ENCODE data around the gene NAIP.
"Not testable (repeated sequence)": the region's sequence is repeated elsewhere in the genome, so short reads cannot be mapped to it uniquely, and the experiment has no call there.

The NAIP gene, protein sequence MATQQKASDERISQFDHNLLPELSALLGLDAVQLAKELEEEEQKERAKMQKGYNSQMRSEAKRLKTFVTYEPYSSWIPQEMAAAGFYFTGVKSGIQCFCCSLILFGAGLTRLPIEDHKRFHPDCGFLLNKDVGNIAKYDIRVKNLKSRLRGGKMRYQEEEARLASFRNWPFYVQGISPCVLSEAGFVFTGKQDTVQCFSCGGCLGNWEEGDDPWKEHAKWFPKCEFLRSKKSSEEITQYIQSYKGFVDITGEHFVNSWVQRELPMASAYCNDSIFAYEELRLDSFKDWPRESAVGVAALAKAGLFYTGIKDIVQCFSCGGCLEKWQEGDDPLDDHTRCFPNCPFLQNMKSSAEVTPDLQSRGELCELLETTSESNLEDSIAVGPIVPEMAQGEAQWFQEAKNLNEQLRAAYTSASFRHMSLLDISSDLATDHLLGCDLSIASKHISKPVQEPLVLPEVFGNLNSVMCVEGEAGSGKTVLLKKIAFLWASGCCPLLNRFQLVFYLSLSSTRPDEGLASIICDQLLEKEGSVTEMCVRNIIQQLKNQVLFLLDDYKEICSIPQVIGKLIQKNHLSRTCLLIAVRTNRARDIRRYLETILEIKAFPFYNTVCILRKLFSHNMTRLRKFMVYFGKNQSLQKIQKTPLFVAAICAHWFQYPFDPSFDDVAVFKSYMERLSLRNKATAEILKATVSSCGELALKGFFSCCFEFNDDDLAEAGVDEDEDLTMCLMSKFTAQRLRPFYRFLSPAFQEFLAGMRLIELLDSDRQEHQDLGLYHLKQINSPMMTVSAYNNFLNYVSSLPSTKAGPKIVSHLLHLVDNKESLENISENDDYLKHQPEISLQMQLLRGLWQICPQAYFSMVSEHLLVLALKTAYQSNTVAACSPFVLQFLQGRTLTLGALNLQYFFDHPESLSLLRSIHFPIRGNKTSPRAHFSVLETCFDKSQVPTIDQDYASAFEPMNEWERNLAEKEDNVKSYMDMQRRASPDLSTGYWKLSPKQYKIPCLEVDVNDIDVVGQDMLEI (N-terminal part only)

DNA sequence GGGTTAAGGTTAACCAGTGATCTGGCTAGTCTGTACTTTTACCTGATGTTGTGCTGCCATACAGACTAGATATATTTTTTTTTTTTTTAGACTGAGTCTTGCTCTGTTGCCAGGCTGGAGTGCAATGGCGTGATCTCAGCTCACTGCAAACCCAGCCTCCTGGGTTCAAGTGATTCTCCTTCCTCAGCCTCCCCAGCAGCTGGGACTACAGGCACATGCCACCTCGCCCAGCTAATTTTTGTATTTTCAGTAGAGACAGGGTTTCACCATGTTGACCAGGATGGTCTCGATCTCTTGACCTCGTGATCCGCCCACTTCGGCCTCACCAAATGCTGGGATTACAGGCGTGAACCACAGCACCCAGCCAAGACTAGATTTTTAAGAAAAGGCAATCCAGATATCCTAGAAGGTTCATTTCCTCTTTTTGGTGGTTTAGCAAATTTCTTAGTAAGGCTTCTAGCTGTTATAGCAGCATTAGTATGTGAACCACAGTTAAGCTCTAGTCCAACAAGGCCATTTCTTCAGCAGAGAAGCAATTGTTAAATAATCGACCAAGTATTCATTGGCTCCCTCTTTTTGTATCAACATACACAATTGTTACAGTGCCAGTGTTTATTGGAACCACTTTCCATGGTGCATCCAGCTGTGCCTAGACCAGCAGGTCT is at the start of gene NAIP:
NAIP (minus strand) TSS at position 51 of the 665 bp plus-strand sequence. CDS start 12,424 bp downstream, outside the sequence.
- not testable (repeated sequence) for DNase-seq (ENCODE audit: low read depth, low spot score)

GRCh38 chr5:71067262-71067928 is 42.3 kb upstream of the NAIP start, which contains the start of gene GTF2H2:
Gene GTF2H2, minus strand, starts transcription at chr5:71067676. Its CDS starts 4,913 bp downstream, at chr5:71062763.
- not testable (repeated sequence) for DNase-seq (ENCODE audit: low read depth, low spot score)

DNA sequence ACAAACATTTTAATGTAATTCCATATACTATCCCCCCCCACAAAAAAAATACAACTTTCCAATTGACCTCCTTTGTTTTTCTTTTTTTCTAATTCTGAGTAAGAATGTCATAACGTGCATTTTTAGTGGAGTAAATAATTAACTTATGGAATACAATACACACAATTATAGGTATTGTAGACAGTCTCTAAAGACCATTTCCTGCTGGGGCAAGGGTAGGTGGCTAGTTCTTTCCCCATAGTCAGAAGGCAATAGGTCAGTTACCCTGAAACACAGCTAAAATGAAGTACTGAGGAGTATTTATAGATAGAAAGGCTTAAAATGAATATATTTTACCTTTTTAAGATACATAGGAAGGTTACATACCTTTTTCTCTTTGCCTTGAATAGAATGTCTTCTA is 36.2 kb upstream of the NAIP start:
- not testable (repeated sequence) for DNase-seq (ENCODE audit: low read depth, low spot score)

DNA sequence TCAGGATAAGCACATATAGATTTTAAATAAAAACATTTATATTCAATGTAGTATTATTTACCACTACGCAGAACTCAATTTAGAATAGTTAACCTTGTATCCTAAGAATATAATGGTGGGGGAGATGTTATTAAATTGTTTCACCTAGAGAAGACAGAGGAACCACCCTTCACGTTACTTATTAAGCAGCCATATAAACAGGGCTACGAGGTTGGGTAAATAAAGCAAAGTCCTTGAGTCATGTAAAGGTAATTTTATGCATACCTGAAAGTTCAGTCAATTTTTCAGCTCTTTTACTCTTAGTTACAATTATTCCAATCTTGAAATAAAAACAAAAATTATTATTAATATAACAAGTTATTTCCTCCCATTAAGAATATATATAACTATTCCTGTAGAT is 34.3 kb upstream of the NAIP start:
- not testable (repeated sequence) for DNase-seq (ENCODE audit: low read depth, low spot score)

DNA sequence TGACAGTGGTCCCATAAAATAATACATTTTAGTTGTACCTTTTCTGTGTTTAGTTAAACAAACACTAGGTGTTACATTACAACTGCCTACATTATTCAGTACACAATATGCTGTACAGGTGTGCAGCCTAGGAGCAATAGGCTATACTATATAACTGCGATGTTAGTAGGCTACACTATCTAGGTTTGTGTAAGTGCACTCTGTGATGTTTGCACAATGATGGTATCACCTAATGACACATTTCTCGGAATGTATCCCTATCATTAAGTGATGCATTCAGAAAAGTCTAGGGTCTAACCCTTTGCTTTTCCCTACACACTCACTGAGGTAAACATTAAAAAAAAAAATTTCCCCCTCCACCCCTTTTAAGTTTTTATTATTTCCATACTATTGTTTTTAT is 19.7 kb upstream of the NAIP start:
- DNase-seq (ENCODE audit: low read depth, low spot score): not testable (repeated sequence)

DNA sequence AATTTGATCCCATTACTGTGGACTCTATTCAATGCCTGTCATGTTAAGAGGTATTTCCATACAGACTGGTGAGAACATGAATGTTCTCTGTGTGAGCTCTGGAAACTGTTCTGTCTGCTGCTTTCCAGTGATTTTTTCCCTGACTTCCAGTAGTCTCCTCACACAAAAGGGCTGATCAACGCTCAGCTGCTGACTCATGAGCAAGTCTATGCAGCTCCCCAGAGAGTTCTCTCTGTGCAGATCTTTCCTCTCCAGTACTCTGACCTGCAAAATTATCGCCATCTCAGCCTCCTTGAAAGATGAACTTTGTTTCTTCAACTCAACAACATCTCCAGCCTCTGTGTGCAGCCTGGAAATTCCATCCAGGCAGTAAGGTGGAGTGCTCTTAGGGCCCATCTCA is 19.0 kb upstream of the NAIP start:
- DNase-seq (ENCODE audit: low read depth, low spot score): not testable (repeated sequence)

DNA sequence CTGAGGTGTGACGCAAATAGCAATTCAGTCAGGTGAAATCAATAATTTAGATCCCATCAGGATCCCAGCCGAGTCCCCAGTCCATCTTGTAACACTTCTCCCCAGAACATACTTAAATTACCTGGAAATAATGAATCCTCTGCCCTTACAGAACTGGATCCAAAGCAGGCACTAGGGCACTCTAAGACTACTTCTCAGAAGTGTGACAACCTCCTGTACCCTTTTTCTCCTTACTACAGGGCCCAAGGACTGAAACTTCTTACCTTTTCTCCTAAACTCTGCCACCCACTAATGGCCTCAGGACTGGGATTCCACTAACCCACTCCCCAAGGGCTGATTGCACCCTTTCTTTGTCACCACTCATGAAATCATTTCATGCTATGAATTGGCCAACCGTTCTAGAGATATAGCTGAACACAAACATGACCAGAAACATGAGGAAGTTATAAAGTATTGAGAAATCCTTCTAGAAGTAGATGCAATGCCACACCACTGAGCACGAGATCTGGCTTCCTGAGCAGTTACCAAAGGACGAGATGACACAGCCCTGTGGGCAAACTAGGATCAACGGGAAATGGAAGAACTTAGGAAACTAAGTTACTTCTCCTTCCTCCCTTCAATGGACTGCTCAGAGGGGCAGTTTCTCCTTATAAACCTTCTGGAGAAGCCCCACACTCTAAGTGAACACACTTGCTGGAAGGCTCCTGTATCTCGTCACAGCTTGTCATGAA is 6.1 kb upstream of the NAIP start:
- not testable (repeated sequence) for DNase-seq (ENCODE audit: low read depth, low spot score)

- not testable (repeated sequence) for DNase-seq (ENCODE audit: low read depth, low spot score)
These were observed 4.5 kb downstream of the NAIP start for GRCh38 chr5:71020643-71021042.

GRCh38 chr5:71018376-71019005 is 6.6 kb downstream of the NAIP start:
- DNase-seq (ENCODE audit: low read depth, low spot score): not testable (repeated sequence)

DNA sequence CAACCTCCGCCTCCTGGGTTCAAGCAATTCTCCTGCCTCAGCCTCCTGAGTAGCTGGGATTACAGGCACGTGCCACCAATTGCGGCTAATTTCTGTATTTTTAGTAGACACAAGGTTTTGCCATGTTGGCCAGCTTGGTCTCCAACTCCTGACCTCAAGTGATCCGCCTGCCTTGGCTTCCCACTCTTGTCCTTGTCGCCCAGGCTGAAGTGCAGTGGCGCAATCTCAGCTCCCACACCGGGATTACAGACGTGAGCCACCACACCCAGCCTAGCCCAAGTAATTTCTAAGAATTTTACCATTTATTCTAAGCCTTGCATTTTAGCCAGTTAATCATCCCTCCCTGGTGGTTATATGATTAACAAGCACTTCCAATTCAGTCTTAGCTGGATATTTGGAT is 11.0 kb downstream of the NAIP start:
- DNase-seq (ENCODE audit: low read depth, low spot score): no peak

GRCh38 chr5:71013575-71013974 is 11.6 kb downstream of the NAIP start:
- DNase-seq (ENCODE audit: low read depth, low spot score): no peak

DNA sequence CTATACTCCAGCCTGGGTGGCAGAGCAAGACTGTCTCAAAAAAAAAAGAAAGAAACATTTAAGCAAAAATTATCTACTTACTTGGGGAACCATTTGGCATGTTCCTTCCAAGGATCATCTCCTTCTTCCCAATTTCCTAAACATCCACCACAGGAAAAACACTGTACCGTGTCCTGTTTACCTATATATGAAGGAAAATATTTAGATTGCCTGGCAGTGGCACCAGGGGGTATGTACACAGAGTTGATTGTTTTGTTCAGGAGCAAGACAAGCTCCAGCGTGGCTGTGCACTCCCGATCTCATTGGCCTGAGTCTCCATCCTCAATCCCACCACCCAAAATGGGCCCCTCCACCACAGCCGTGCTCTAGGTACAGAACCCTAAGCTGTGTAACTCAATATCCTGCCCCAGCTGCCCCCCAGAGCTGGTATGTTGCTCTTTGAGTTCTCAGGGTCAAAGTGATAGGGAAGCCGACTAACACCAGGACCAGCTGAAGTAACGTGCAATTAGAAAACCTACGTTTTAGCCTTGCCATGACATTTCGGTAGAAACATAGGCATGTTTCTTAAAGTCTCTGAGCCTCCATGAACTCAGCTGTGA is 13.8 kb downstream of the NAIP start:
- no peak for DNase-seq (ENCODE audit: low read depth, low spot score)

GRCh38 chr5:71006983-71007382 is 18.2 kb downstream of the NAIP start:
- DNase-seq (ENCODE audit: low read depth, low spot score): not testable (repeated sequence)

DNA sequence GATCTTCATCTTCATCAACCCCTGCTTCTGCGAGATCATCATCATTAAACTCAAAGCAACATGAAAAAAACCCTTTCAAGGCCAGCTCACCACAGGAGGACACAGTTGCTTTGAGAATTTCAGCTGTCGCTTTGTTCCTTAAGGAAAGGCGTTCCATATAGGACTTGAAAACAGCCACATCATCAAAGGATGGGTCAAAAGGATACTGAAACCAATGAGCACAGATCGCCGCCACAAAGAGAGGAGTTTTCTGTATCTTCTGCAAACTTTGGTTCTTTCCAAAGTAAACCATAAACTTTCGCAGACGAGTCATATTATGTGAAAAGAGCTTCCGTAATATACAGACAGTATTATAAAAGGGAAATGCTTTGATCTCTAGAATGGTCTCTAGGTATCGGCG is 40.3 kb downstream of the NAIP start:
- not testable (repeated sequence) for DNase-seq (ENCODE audit: low read depth, low spot score)

GRCh38 chr5:70967220-70967619 is 57.9 kb downstream of the NAIP start:
- not testable (repeated sequence) for DNase-seq (ENCODE audit: low read depth, low spot score)

GRCh38 chr5:70964531-70964930 is 60.6 kb downstream of the NAIP start:
- DNase-seq (ENCODE audit: low read depth, low spot score): not testable (repeated sequence)

- DNase-seq (ENCODE audit: low read depth, low spot score): not testable (repeated sequence)
These were observed 72.1 kb downstream of the NAIP start for GRCh38 chr5:70953068-70953467.

- DNase-seq (ENCODE audit: low read depth, low spot score): not testable (repeated sequence)
These were observed 92.6 kb downstream of the NAIP start for GRCh38 chr5:70932560-70932959.

DNA sequence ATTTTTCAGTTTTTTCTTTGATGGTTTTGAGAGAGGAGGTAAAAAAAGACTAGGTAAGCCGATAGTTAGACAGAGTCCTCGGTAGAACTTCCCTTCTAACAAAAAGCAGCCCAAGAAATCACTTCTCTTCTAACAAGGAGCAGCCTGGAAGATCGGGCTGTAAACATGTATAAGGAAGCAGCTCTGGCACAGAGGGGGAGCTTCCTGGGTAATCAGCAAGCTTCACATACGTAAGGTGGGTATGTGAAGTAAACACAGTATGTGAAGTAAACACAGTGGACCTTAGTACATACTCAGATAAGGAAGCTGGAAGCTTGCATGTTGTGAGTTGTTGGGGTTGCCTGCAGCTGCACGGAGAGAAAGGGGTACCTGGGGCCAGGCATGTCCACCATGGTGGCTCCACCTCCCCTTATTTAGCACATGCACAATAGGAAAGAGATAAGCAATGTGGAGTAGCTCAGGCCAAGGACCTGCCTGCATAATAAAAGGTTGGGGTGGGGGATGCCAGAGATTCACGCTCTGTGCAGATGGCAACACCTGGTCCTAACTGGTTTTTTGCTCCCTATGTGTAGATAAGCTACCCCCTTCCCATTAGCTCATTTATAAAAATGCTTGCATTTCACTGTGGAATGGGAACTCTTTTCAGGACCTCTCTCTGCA is 93.3 kb downstream of the NAIP start:
- not testable (repeated sequence) for DNase-seq (ENCODE audit: low read depth, low spot score)
